ENCODE measurements around the gene WNK2.
"Not testable (repeated sequence)": the region's sequence is repeated elsewhere in the genome, so short reads cannot be mapped to it uniquely, and the experiment has no call there.

The WNK2 gene

DNA sequence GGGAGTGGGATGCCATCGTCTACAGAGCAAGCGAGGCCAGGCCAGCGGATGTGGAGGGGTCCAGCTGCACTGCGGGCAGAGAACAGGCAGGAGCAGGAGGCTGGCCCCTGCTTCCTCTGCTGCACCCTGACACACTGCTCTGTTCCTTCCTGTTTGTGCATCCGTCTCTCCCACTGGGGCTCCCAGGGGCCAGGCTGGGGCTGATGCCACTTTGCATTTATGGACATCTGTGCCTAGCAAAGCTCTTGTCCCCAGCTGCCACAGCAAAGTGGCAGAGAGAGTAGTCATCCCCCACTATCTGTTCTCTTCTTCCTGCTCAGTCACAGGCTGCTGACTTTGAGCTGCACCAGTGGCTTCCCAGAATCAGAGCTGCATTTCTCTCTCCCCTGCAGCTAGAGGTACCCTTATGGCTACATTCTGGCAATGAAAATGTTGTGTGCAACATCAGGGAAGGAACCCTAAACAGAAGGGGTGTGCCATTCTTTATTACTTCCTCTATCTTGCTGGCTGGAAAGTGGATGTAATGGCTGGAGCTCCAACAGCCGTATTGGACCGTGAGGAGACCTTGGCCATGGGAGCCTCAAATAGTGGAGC, 45.7 kb upstream of the WNK2 start:
- Histone ChIP-seq H3K27me3 (ENCODE audit: low read depth, low read length) (peaks cover 5% of the 10 kb centered on the region; the same call in 1 of the 2 replicates), H2AFZ (ENCODE audit: low read depth, low read length) (no peak overlapping the region), H4K20me1 (ENCODE audit: insufficient read depth, low read length) (no peaks in the 10 kb centered on the region), H3K9me3 (ENCODE audit: insufficient read depth, low read length) (no peaks in the 10 kb centered on the region), H3K36me3 (replicated peaks; ENCODE audit: low read depth, low read length) (no peaks in the 10 kb centered on the region), H3K27ac (ENCODE audit: low read length) (no peak overlapping the region), H3K4me1 (ENCODE audit: low read length) (peaks cover 18% of the 10 kb centered on the region), H3K4me3 (ENCODE audit: low read length) (no peak overlapping the region), H3K79me2 (ENCODE audit: low read length) (peaks cover 3% of the 10 kb centered on the region; the same call in 1 of the 2 replicates), H3K9ac (ENCODE audit: low read length) (no peak overlapping the region), H3K4me2 (ENCODE audit: low read length) (no peak overlapping the region)
- TF ChIP-seq, protein P1, sequence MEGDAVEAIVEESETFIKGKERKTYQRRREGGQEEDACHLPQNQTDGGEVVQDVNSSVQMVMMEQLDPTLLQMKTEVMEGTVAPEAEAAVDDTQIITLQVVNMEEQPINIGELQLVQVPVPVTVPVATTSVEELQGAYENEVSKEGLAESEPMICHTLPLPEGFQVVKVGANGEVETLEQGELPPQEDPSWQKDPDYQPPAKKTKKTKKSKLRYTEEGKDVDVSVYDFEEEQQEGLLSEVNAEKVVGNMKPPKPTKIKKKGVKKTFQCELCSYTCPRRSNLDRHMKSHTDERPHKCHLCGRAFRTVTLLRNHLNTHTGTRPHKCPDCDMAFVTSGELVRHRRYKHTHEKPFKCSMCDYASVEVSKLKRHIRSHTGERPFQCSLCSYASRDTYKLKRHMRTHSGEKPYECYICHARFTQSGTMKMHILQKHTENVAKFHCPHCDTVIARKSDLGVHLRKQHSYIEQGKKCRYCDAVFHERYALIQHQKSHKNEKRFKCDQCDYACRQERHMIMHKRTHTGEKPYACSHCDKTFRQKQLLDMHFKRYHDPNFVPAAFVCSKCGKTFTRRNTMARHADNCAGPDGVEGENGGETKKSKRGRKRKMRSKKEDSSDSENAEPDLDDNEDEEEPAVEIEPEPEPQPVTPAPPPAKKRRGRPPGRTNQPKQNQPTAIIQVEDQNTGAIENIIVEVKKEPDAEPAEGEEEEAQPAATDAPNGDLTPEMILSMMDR (IDR thresholded peaks at IDR 0.05; ENCODE audit: low read depth, low read length): no peak

DNA sequence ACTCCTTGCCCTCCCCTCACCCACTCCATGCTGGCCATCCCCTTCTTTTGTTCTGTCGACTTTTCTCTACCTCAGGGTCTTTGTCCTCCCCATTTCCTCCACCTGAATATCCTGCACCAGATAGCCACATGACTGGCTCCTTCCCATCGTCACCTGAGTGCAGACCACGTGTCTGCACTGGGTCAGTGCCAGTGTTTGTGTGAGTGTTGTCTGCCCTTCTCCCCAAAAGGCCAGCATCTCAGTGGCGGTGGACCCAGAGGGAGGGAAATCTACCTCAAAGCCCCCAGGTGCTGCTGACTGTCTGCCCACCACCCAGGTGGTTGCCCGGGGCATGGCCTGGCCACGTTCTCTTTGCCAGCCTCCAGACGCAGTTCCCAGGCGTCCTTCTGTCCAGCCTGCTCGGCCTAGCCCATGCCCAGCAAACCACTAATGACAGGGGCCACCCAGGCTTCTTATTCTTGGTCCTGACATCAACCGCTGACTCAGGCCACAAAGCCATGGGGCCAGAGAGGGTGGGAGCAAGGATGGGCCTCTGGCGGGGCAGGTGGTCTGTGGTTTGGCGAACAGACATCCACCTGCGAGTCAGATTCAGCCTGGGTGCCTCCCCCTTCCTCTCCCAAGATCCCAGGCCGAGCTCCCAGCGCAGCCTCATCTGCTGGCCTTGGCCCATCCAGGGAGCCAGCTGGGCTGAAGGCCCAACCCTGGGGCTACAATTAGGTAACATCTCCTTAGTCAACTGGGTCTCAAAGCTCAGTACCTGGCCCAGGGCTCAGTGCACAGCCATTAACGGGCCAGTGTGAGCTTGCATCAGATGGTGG, 44.4 kb upstream of the WNK2 start:
- H3K4me1 ChIP-seq (ENCODE audit: low read length): peaks cover 16% of the 10 kb centered on the region
- no peaks in the 10 kb centered on the region for H3K9me3 ChIP-seq (ENCODE audit: insufficient read depth, low read length)
- no peak for TF ChIP-seq EZH2phosphoT487 (IDR thresholded peaks at IDR 0.05; ENCODE audit: low read depth)
- H3K9ac ChIP-seq (ENCODE audit: low read length): no peak overlapping the region
- no peak overlapping the region for H2AFZ ChIP-seq (ENCODE audit: low read depth, low read length)
- H3K79me2 ChIP-seq (ENCODE audit: low read length): no peaks in the 10 kb centered on the region
- no peak overlapping the region for H3K27ac ChIP-seq (ENCODE audit: low read length)
- peaks cover 5% of the 10 kb centered on the region; the same call in 1 of the 2 replicates for H3K27me3 ChIP-seq (ENCODE audit: low read depth, low read length)
- no peaks in the 10 kb centered on the region for H4K20me1 ChIP-seq (ENCODE audit: insufficient read depth, low read length)
- no peak overlapping the region for H3K4me2 ChIP-seq (ENCODE audit: low read length)
- H3K36me3 ChIP-seq (replicated peaks; ENCODE audit: low read depth, low read length): no peaks in the 10 kb centered on the region
- H3K4me3 ChIP-seq (ENCODE audit: low read length): no peak overlapping the region

DNA sequence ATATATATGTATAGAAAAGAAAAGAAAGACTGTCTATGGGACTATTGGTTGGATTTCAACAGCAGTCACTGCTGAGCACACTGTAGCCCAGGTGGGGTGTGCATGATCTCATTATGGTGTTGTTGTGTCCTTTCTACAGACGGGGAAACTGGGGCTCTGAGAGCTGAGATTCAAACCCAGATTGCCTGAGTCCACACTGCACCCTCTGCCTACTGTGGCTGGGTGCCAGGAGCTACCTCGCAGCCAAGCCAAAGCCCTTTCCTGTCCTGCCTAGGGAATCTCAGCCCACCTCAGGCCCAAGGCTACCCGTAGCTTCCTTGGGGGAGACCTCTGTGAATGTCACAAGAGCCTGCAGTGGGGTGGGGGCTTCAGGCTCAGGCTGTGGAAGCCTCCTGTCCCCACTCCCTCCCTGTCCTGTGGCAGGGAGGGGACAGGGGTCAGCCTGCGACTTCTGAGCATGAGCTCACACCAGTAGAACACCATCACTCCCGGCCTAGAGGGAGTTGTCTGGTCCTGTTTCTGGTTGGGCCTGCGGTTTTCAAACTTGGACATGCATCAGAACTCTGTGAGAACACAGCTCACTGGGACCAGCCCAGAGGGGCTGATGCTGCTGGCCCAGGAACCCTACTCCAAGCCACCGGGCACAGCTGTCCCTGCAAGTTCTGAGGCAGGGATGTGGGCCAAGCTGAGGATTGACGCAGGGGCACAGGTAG, 42.0 kb upstream of the WNK2 start:
- Histone ChIP-seq H3K4me3 (ENCODE audit: low read length) (no peak overlapping the region), H3K27ac (ENCODE audit: low read length) (no peak overlapping the region), H3K9me3 (ENCODE audit: insufficient read depth, low read length) (0 out of 2 replicates have a peak, but pooled peaks cover 7% of the 10 kb centered on the region), H3K9ac (ENCODE audit: low read length) (no peak overlapping the region), H3K36me3 (replicated peaks; ENCODE audit: low read depth, low read length) (peaks cover 5% of the 10 kb centered on the region), H3K79me2 (ENCODE audit: low read length) (no peaks in the 10 kb centered on the region), H4K20me1 (ENCODE audit: insufficient read depth, low read length) (no peaks in the 10 kb centered on the region), H3K4me1 (ENCODE audit: low read length) (peaks cover 9% of the 10 kb centered on the region; the same call in 1 of the 2 replicates), H3K4me2 (ENCODE audit: low read length) (no peak overlapping the region), H2AFZ (ENCODE audit: low read depth, low read length) (no peak overlapping the region), H3K27me3 (ENCODE audit: low read depth, low read length) (no peaks in the 10 kb centered on the region)
- TF ChIP-seq EZH2phosphoT487 (IDR thresholded peaks at IDR 0.05; ENCODE audit: low read depth): no peak
- TF ChIP-seq, protein P1 (IDR thresholded peaks at IDR 0.05; ENCODE audit: low read depth, low read length): no peak

DNA sequence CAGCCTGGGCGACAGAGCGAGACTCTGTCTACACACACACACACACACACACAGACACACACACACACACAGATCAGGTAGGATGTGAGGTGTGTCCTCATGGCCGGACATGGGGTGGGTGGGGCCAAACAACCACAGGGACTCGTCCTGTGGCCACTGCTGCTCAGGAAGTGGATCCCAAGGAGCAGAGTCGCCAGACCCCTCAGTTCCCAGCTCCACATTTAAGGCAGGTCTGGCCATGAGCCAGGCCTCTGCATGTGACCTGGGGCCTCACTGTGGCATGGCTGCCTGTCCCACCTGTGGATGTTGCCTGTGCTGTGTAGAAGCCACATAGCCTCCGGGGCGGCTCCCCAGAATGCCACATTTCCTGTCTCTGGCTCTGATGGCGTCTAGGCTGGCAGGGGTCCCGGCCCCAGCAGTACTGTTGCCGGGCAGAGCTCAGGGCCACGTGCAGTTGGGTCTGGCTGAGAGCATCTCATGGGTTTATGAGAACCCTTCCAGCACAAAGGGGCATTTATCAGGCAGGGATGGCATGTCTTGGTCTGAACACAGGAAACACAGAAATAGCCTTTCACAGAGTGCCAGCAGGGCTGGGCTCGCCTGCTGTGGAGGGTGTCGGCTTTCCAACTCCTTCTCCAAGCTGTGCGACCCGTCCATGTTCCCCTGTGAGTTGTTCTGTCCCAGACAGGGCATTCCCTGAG, 40.0 kb upstream of the WNK2 start:
- Histone ChIP-seq H3K4me3 (ENCODE audit: low read length) (no peak overlapping the region), H3K4me1 (ENCODE audit: low read length) (peaks cover 14% of the 10 kb centered on the region), H3K4me2 (ENCODE audit: low read length) (no peak overlapping the region), H2AFZ (ENCODE audit: low read depth, low read length) (no peak overlapping the region), H3K9ac (ENCODE audit: low read length) (no peak overlapping the region), H4K20me1 (ENCODE audit: insufficient read depth, low read length) (no peaks in the 10 kb centered on the region), H3K79me2 (ENCODE audit: low read length) (no peaks in the 10 kb centered on the region), H3K27ac (ENCODE audit: low read length) (no peak overlapping the region), H3K27me3 (ENCODE audit: low read depth, low read length) (no peaks in the 10 kb centered on the region), H3K9me3 (ENCODE audit: insufficient read depth, low read length) (peaks cover 18% of the 10 kb centered on the region), H3K36me3 (replicated peaks; ENCODE audit: low read depth, low read length) (peaks cover 15% of the 10 kb centered on the region)
- no peak for TF ChIP-seq EZH2phosphoT487 (IDR thresholded peaks at IDR 0.05; ENCODE audit: low read depth)
- TF ChIP-seq, protein P1 (IDR thresholded peaks at IDR 0.05; ENCODE audit: low read depth, low read length): no peak

DNA sequence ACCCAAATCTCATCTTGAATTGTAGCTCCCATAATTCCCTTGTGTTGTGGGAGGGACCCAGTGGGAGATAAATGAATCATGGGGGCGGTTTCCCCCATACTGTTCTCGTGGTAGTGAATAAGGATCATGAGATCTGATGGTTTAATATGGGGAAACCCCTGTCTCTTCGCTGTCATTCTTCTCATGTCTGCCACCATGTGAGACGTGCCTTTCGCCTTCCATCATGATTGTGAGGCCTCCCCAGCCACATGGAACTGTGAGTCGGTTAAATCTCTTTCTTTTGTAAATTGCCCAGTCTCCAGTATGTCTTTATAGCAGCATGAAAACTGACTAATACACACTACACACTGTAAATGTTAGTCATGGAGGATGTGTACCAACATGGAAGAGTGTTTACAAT, 37.2 kb upstream of the WNK2 start:
- peak overlapping the region; percentile 14; the same call in 1 of the 2 replicates for H3K4me3 ChIP-seq (ENCODE audit: low read length)
- H3K4me1 ChIP-seq (ENCODE audit: low read length): peaks cover 24% of the 10 kb centered on the region
- H3K27me3 ChIP-seq (ENCODE audit: low read depth, low read length); H3K27ac ChIP-seq (ENCODE audit: low read length); H4K20me1 ChIP-seq (ENCODE audit: insufficient read depth, low read length); H3K9ac ChIP-seq (ENCODE audit: low read length); H3K79me2 ChIP-seq (ENCODE audit: low read length): not testable (repeated sequence)
- peaks cover 18% of the 10 kb centered on the region for H3K9me3 ChIP-seq (ENCODE audit: insufficient read depth, low read length)
- peak overlapping the region; percentile 22; the same call in 1 of the 2 replicates for H2AFZ ChIP-seq (ENCODE audit: low read depth, low read length)
- H3K4me2 ChIP-seq (ENCODE audit: low read length): peak overlapping the region; percentile 20; the same call in 1 of the 2 replicates
- H3K36me3 ChIP-seq (replicated peaks; ENCODE audit: low read depth, low read length): peaks cover 15% of the 10 kb centered on the region

Measured in OCI-LY3 (cell line).